GM10248 (cell line): ENCODE data around the gene SPOCD1.
"Not testable (repeated sequence)": the region's sequence is repeated elsewhere in the genome, so short reads cannot be mapped to it uniquely, and the experiment has no call there.

Source experiments
- CTCF ChIA-PET: fragments of 300-600 bp; sonication (Branson Sonifier 250); formaldehyde crosslinking; extraction: SDS; loops from one replicate; lab custom pipeline; 2021; ENCODE audit warnings: antibody characterized with exemption; lab: Yijun Ruan, JAX
- POLR2A ChIA-PET: fragments of 350-650 bp; sonication (Branson Sonifier 250); formaldehyde crosslinking; extraction: SDS; loops from one replicate; lab custom pipeline; 2020; ENCODE audit warnings: antibody characterized with exemption; lab: Yijun Ruan, JAX
- DNase-seq: peaks from one replicate; pipeline ENCODE4 v3.0.0; 2012; ENCODE audit errors: extremely low spot score
- CTCF ChIP-seq: IDR thresholded peaks from 2 replicates; pipeline ENCODE4 v1.5.1; 2012; ENCODE audit warnings: mild to moderate bottlenecking, low read depth; ENCODE audit errors: extremely low read depth, missing control alignments, control extremely low read depth

SPOCD1 gene

GRCh38 chr1:31822766-31823165, 6.9 kb upstream of the SPOCD1 start:
- DNase-seq: no peak
- CTCF ChIA-PET: interaction anchor here (0.8 to 2.6 kb wide), 4 partner anchors 9 to 150 kb away, joined by 3 to 9 read pairs (median 3); no protein-coding TSS in a partner anchor
- no peak for TF ChIP-seq CTCF
- POLR2A ChIA-PET: no interaction called here

- CTCF ChIA-PET: interaction anchor here (1.4 kb wide), 1 partner anchor 144 kb away, joined by 6 read pairs; no protein-coding TSS in a partner anchor
- DNase-seq, POLR2A ChIA-PET: not testable (repeated sequence)
Observed at GRCh38 chr1:31820196-31820595, 4.4 kb upstream of the SPOCD1 start.

GRCh38 chr1:31818206-31818605, 2.4 kb upstream of the SPOCD1 start:
- DNase-seq: no peak
- no peak for TF ChIP-seq CTCF
- ChIA-PET POLR2A (no interaction called here), CTCF (interaction anchor here (0.9 kb wide), 1 partner anchor 17 kb away, joined by 3 read pairs; no protein-coding TSS in a partner anchor)

- POLR2A ChIA-PET, DNase-seq: not testable (repeated sequence)
- CTCF ChIA-PET: interaction anchor here (0.9 to 6.0 kb wide), 10 partner anchors 13 to 165 kb away, joined by 3 to 41 read pairs (median 4); no protein-coding TSS in a partner anchor
Observed at GRCh38 chr1:31816947-31817346, 1.1 kb upstream of the SPOCD1 start.

- CTCF ChIA-PET: interaction anchor here (0.9 to 6.0 kb wide), 12 partner anchors 13 to 187 kb away, joined by 3 to 41 read pairs (median 4); no protein-coding TSS in a partner anchor
- DNase-seq, POLR2A ChIA-PET: not testable (repeated sequence)
Observed at GRCh38 chr1:31816501-31816900, 679 bp upstream of the SPOCD1 start.

- POLR2A ChIA-PET: no interaction called here
Observed at GRCh38 chr1:31815307-31815645, 546 bp downstream of the SPOCD1 start.

GRCh38 chr1:31814631-31815306, 1.1 kb downstream of the SPOCD1 start:
- ChIA-PET CTCF (interaction anchor here (1.0 to 6.0 kb wide), 12 partner anchors 9 to 576 kb away, joined by 3 to 41 read pairs (median 4); no protein-coding TSS in a partner anchor), POLR2A (no interaction called here)
- no peak for DNase-seq
- TF ChIP-seq CTCF: no peak

More at GRCh38 chr1:31815307-31815645, 546 bp downstream of the SPOCD1 start:
- CTCF ChIA-PET: interaction anchor here (0.6 to 6.0 kb wide), 19 partner anchors 9 to 576 kb away, joined by 3 to 41 read pairs (median 4); partner anchors contain the start of gene ADGRB2
- DNase-seq: no peak
- TF ChIP-seq CTCF: no peak

GRCh38 chr1:31814041-31814511, 1.7 kb downstream of the SPOCD1 start:
- POLR2A ChIA-PET: no interaction called here
- CTCF ChIA-PET: interaction anchor here (1.1 to 6.0 kb wide), 5 partner anchors 19 to 151 kb away, joined by 3 to 41 read pairs (median 6); partner anchors contain the start of gene PTP4A2
- no peak for TF ChIP-seq CTCF
- DNase-seq: no peak
